Endothelial cell (in vitro differentiated cells): ENCODE measurements around the gene RPH3AL. TPM values are rescaled to one million over a fixed set of nuclear protein-coding genes. Genes with fewer than 3 reads are reported as not detected.

Source experiments
- DNase-seq: peaks from one replicate; pipeline ENCODE4 v3.0.0; 2021; ENCODE audit warnings: low spot score
- H3K27ac Mint-ChIP-seq: one replicate; pipeline ENCODE4 v1.8.0; 2021; ENCODE audit warnings: mixed read lengths, inconsistent platforms; ENCODE audit not compliant: unreplicated experiment
- H3K27me3 Mint-ChIP-seq: one replicate; pipeline ENCODE4 v1.8.0; 2021; ENCODE audit warnings: mild to moderate bottlenecking, moderate library complexity, mixed read lengths, inconsistent platforms; ENCODE audit not compliant: unreplicated experiment
- H3K36me3 Mint-ChIP-seq: one replicate; pipeline ENCODE4 v1.8.0; 2021; ENCODE audit warnings: mild to moderate bottlenecking, low read depth, mixed read lengths, inconsistent platforms; ENCODE audit not compliant: unreplicated experiment
- H3K4me1 Mint-ChIP-seq: one replicate; pipeline ENCODE4 v1.8.0; 2021; ENCODE audit warnings: mild to moderate bottlenecking, mixed read lengths, inconsistent platforms; ENCODE audit not compliant: unreplicated experiment
- H3K4me3 Mint-ChIP-seq: one replicate; pipeline ENCODE4 v1.8.0; 2021; ENCODE audit warnings: mild to moderate bottlenecking, mixed read lengths, inconsistent platforms; ENCODE audit not compliant: unreplicated experiment
- H3K9me3 Mint-ChIP-seq: one replicate; pipeline ENCODE4 v1.8.0; 2021; ENCODE audit warnings: mixed read lengths, inconsistent platforms; ENCODE audit not compliant: unreplicated experiment
- total RNA-seq: library from RNA; stranded (reverse); fragmentation: NEBNext Ultra II Directional; extraction: Animal tissue kit (Norgen Biotek cat#: 25700); gene quantifications from one replicate; pipeline ENCODE4 v1.2.1, GENCODE V29; 2021; ENCODE audit not compliant: unreplicated experiment
- TF ChIP-seq, protein P1 (sequence below): fragments of 200-600 bp; sonication (generic); IDR thresholded peaks from one replicate; pipeline ENCODE4 v1.5.0; 2021; ENCODE audit warnings: antibody characterized with exemption; ENCODE audit not compliant: unreplicated experiment

Gene RPH3AL
- total RNA-seq, 1 donor from 2014 or later, result 3.4 TPM

- H3K4me3 Mint-ChIP-seq, result no peak overlapping the region
- H3K36me3 Mint-ChIP-seq, result no peaks in the 10 kb centered on the region
- TF ChIP-seq, protein P1, sequence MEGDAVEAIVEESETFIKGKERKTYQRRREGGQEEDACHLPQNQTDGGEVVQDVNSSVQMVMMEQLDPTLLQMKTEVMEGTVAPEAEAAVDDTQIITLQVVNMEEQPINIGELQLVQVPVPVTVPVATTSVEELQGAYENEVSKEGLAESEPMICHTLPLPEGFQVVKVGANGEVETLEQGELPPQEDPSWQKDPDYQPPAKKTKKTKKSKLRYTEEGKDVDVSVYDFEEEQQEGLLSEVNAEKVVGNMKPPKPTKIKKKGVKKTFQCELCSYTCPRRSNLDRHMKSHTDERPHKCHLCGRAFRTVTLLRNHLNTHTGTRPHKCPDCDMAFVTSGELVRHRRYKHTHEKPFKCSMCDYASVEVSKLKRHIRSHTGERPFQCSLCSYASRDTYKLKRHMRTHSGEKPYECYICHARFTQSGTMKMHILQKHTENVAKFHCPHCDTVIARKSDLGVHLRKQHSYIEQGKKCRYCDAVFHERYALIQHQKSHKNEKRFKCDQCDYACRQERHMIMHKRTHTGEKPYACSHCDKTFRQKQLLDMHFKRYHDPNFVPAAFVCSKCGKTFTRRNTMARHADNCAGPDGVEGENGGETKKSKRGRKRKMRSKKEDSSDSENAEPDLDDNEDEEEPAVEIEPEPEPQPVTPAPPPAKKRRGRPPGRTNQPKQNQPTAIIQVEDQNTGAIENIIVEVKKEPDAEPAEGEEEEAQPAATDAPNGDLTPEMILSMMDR, result peak; percentile 25
- DNase-seq, result no peak
- no peaks in the 10 kb centered on the region for H3K4me1 Mint-ChIP-seq
- no peak overlapping the region for H3K27ac Mint-ChIP-seq
- no peaks in the 10 kb centered on the region for H3K27me3 Mint-ChIP-seq
- H3K9me3 Mint-ChIP-seq, result no peaks in the 10 kb centered on the region
Measured at GRCh38 chr17:163514-164098, 189.0 kb downstream of the RPH3AL start.

DNA sequence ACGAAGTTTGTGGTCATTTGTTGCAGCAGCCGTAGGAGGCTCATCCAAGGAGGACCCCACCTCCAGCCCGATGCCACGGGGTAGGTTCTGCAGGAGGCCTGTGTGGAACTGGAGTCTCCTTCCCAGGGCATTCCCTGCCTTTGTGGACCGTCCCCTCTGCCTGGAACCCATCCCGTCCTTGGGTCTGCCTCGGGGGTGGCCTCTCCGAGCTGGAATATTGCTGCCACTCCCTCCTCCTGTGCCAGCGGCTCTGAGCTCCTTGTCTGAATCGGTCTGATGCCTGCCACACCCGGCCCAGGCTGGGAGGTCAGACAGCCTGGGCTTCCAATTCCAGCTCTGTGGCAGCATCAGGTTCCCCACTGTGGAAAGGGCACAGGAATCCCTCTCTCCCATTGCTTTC is 189.9 kb downstream of the RPH3AL start:
- H3K27me3 Mint-ChIP-seq, result peaks cover 2% of the 10 kb centered on the region
- no peaks in the 10 kb centered on the region for H3K36me3 Mint-ChIP-seq
- no peak overlapping the region for H3K4me3 Mint-ChIP-seq
- TF ChIP-seq, protein P1, result no peak
- H3K4me1 Mint-ChIP-seq, result no peaks in the 10 kb centered on the region
- no peaks in the 10 kb centered on the region for H3K9me3 Mint-ChIP-seq
- no peak for DNase-seq
- no peak overlapping the region for H3K27ac Mint-ChIP-seq

Other genes starting within 250 kb of the RPH3AL start
- not detected for gene SCGB1C2, start 215.2 kb downstream of the RPH3AL start, total RNA-seq
- gene DOC2B, start 171.2 kb downstream of the RPH3AL start, total RNA-seq, result 0.33 TPM
- gene RFLNB, start 93.1 kb upstream of the RPH3AL start, total RNA-seq, result 117 TPM